ENCODE results near the gene SCD.

GRCh38 chr10:100370714-100371481 lies 23.9 kb downstream of the SCD start:
- TF ChIP-seq CTCF (conservative IDR thresholded peaks at IDR 0.05 in 1 of 2, IDR thresholded peaks at IDR 0.05 in 1 of 2; ENCODE audit: extremely low read depth in 1 of 2, insufficient read depth in 1 of 2, low read depth in 1 of 2, low read length in 2 of 2) (no peak), EZH2 (IDR thresholded peaks at IDR 0.05; ENCODE audit: borderline replicate concordance, low read length) (no peak)
